HCEC 1CT (cell line): ENCODE measurements around the gene STK39.

Experiments used
- DNase-seq: peaks from one replicate; pipeline ENCODE4 v3.0.0-alpha.2; 2017

STK39 gene

GRCh38 chr2:168035458-168035857 lies 211.9 kb downstream of the STK39 start:
- no peak for DNase-seq

- no peak for DNase-seq
These were observed 212.8 kb downstream of the STK39 start for GRCh38 chr2:168034616-168035015.

GRCh38 chr2:168033966-168034365 lies 213.4 kb downstream of the STK39 start:
- no peak for DNase-seq

GRCh38 chr2:168032091-168032490 lies 215.3 kb downstream of the STK39 start:
- peak; percentile 12 for DNase-seq

GRCh38 chr2:168030862-168031624 lies 216.4 kb downstream of the STK39 start:
- peak; percentile 78 for DNase-seq

GRCh38 chr2:168029071-168029470 lies 218.3 kb downstream of the STK39 start:
- DNase-seq: no peak

- DNase-seq: no peak
These were observed 219.0 kb downstream of the STK39 start for GRCh38 chr2:168028362-168028761.

- DNase-seq: no peak
These were observed 221.8 kb downstream of the STK39 start for GRCh38 chr2:168025487-168026202.

- DNase-seq: no peak
These were observed 222.9 kb downstream of the STK39 start for GRCh38 chr2:168024459-168024858.

GRCh38 chr2:168021800-168022587 lies 225.4 kb downstream of the STK39 start:
- no peak for DNase-seq

- DNase-seq: no peak
These were observed 232.0 kb downstream of the STK39 start for GRCh38 chr2:168015274-168015953.

GRCh38 chr2:168009900-168010299 lies 237.5 kb downstream of the STK39 start:
- no peak for DNase-seq

- DNase-seq: no peak
These were observed 238.7 kb downstream of the STK39 start for GRCh38 chr2:168008646-168009195.

GRCh38 chr2:168006498-168006897 lies 240.9 kb downstream of the STK39 start:
- DNase-seq: no peak

- no peak for DNase-seq
These were observed 241.8 kb downstream of the STK39 start for GRCh38 chr2:168005586-168005985.

- DNase-seq: no peak
These were observed 243.5 kb downstream of the STK39 start for GRCh38 chr2:168003876-168004275.

GRCh38 chr2:168002021-168002553 lies 245.3 kb downstream of the STK39 start:
- DNase-seq: peak; percentile 57

- DNase-seq: no peak
These were observed 255.1 kb downstream of the STK39 start for GRCh38 chr2:167992278-167992677.

GRCh38 chr2:167990062-167990461 lies 257.3 kb downstream of the STK39 start:
- no peak for DNase-seq

- DNase-seq: no peak
These were observed 259.1 kb downstream of the STK39 start for GRCh38 chr2:167988296-167988695.

GRCh38 chr2:167987558-167987957 lies 259.8 kb downstream of the STK39 start:
- DNase-seq: no peak

GRCh38 chr2:167987026-167987425 lies 260.4 kb downstream of the STK39 start:
- no peak for DNase-seq
